ENCODE results near the gene PAX7.

Gene PAX7

DNA sequence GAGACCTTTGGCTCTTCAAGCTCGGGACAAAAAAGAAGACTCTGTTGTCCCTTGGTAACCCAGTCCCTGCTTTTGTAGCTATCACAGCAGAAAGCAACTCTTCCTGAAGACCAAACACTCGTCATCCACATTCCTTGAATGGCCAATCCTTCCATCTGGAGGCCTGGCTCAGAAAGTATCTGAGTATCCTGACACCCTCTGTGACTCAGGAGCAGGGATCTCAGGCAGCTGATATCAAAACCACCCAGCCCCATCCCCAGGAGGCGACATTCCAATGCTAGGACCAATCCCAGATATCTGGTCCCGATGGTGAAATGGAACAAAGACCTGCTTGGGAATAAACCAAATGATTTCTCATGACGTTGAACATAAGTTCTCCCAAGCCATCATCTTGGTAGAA, 116.3 kb downstream of the PAX7 start:
- no peaks in the 10 kb centered on the region for H3K36me3 ChIP-seq
- H3K4me1 ChIP-seq (ENCODE audit: control insufficient read depth in 1 of 2, insufficient read depth in 1 of 2, low read depth in 1 of 2, low read length in 1 of 2) = no peaks in the 10 kb centered on the region
- no peak overlapping the region for H3K4me3 ChIP-seq (ENCODE audit: low read depth in 1 of 2, low read length in 1 of 2)
- H3K27ac ChIP-seq = no peak overlapping the region
- H3K27me3 ChIP-seq = peaks cover 6% of the 10 kb centered on the region
- no peaks in the 10 kb centered on the region for H3K9me3 ChIP-seq
- no peak for TF ChIP-seq CTCF (IDR thresholded peaks at IDR 0.05)

GRCh38 chr1:18747671-18748070, 117.0 kb downstream of the PAX7 start:
- H3K4me3 ChIP-seq (ENCODE audit: low read depth in 1 of 2, low read length in 1 of 2) = no peak overlapping the region
- H3K36me3 ChIP-seq = no peaks in the 10 kb centered on the region
- H3K27ac ChIP-seq = no peak overlapping the region
- no peak for TF ChIP-seq CTCF (IDR thresholded peaks at IDR 0.05)
- H3K9me3 ChIP-seq = no peaks in the 10 kb centered on the region
- no peaks in the 10 kb centered on the region for H3K4me1 ChIP-seq (ENCODE audit: control insufficient read depth in 1 of 2, insufficient read depth in 1 of 2, low read depth in 1 of 2, low read length in 1 of 2)
- peaks cover 6% of the 10 kb centered on the region for H3K27me3 ChIP-seq

GRCh38 chr1:18748435-18748834, 117.8 kb downstream of the PAX7 start:
- no peaks in the 10 kb centered on the region for H3K9me3 ChIP-seq
- no peak overlapping the region for H3K27ac ChIP-seq
- no peak for TF ChIP-seq CTCF (IDR thresholded peaks at IDR 0.05)
- no peaks in the 10 kb centered on the region for H3K4me1 ChIP-seq (ENCODE audit: control insufficient read depth in 1 of 2, insufficient read depth in 1 of 2, low read depth in 1 of 2, low read length in 1 of 2)
- H3K36me3 ChIP-seq = no peaks in the 10 kb centered on the region
- H3K4me3 ChIP-seq (ENCODE audit: low read depth in 1 of 2, low read length in 1 of 2) = no peak overlapping the region
- peaks cover 6% of the 10 kb centered on the region for H3K27me3 ChIP-seq

- H3K27me3 ChIP-seq = peaks cover 6% of the 10 kb centered on the region
- no peak overlapping the region for H3K27ac ChIP-seq
- H3K4me1 ChIP-seq (ENCODE audit: control insufficient read depth in 1 of 2, insufficient read depth in 1 of 2, low read depth in 1 of 2, low read length in 1 of 2) = no peaks in the 10 kb centered on the region
- H3K4me3 ChIP-seq (ENCODE audit: low read depth in 1 of 2, low read length in 1 of 2) = no peak overlapping the region
- no peaks in the 10 kb centered on the region for H3K9me3 ChIP-seq
- no peak for TF ChIP-seq CTCF (IDR thresholded peaks at IDR 0.05)
- no peaks in the 10 kb centered on the region for H3K36me3 ChIP-seq
These were observed 118.9 kb downstream of the PAX7 start for GRCh38 chr1:18749569-18749968.

DNA sequence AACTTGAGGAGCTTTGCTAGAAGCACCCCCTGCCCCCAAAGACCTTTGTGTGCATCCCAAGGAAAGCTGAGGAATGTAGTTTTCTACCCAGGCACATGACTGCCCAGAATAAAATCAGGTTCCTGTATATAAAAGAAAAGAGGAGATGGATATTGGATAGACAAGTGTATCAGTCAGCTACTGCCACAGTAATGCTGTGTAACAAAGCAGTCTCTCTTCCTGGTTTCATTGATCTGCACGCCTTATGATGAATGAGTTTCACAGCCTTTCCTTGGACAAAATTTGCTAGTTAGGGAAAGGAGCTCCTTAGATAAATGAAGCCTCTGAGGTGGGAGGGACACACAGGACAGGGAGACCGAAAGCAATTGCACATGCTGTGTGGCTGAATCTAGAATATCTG, 120.0 kb downstream of the PAX7 start:
- Histone ChIP-seq H3K36me3 (no peaks in the 10 kb centered on the region), H3K4me1 (ENCODE audit: control insufficient read depth in 1 of 2, insufficient read depth in 1 of 2, low read depth in 1 of 2, low read length in 1 of 2) (no peaks in the 10 kb centered on the region), H3K27me3 (peaks cover 6% of the 10 kb centered on the region), H3K27ac (no peak overlapping the region), H3K9me3 (no peaks in the 10 kb centered on the region), H3K4me3 (ENCODE audit: low read depth in 1 of 2, low read length in 1 of 2) (no peak overlapping the region)
- TF ChIP-seq CTCF (IDR thresholded peaks at IDR 0.05) = no peak

DNA sequence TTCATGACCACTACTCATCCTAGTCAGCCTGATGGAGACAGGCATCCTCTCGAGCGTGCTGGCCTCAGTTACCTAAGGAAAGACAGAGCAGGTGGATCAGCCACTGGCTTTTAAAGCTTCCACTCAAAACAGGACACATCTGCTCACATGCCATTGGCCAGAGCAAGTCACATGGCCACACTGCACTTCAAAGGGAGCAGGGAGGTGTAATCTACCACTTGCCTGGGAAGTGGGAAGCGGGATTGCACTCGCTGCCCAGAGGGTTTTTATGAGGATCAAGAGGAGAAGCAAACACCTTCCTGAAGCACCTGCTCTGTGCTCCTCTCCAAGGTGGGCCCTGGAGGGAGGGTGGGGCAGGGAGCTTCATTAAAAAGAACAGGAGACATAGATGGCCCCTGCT, 120.8 kb downstream of the PAX7 start:
- peaks cover 6% of the 10 kb centered on the region for H3K27me3 ChIP-seq
- H3K4me1 ChIP-seq (ENCODE audit: control insufficient read depth in 1 of 2, insufficient read depth in 1 of 2, low read depth in 1 of 2, low read length in 1 of 2) = no peaks in the 10 kb centered on the region
- no peaks in the 10 kb centered on the region for H3K36me3 ChIP-seq
- no peak overlapping the region for H3K4me3 ChIP-seq (ENCODE audit: low read depth in 1 of 2, low read length in 1 of 2)
- no peaks in the 10 kb centered on the region for H3K9me3 ChIP-seq
- no peak overlapping the region for H3K27ac ChIP-seq
- no peak for TF ChIP-seq CTCF (IDR thresholded peaks at IDR 0.05)
